GM13977 (cell line): ENCODE measurements around the gene ANKS3.

Experiments
- DNase-seq: peaks from one replicate; pipeline ENCODE4 v3.0.0; 2012; ENCODE audit warnings: low spot score
- in situ Hi-C: fragments of 300-500 bp; cut with MboI; formaldehyde crosslinking; loops from one replicate; pipeline ENCODE4 v1.12.0; 2022; ENCODE audit warnings: low sequenced_read_pairs, low pct_unique_long_range_greater_than_20kb, mixed read lengths, inconsistent platforms; ENCODE audit not compliant: unreplicated experiment
- TF ChIP-seq, protein P1 (sequence below): IDR thresholded peaks from 2 replicates; pipeline ENCODE4 v1.5.1; 2012; ENCODE audit warnings: mild to moderate bottlenecking, control low read depth; ENCODE audit not compliant: insufficient read depth; ENCODE audit errors: extremely low read depth, missing control alignments

Gene ANKS3

DNA sequence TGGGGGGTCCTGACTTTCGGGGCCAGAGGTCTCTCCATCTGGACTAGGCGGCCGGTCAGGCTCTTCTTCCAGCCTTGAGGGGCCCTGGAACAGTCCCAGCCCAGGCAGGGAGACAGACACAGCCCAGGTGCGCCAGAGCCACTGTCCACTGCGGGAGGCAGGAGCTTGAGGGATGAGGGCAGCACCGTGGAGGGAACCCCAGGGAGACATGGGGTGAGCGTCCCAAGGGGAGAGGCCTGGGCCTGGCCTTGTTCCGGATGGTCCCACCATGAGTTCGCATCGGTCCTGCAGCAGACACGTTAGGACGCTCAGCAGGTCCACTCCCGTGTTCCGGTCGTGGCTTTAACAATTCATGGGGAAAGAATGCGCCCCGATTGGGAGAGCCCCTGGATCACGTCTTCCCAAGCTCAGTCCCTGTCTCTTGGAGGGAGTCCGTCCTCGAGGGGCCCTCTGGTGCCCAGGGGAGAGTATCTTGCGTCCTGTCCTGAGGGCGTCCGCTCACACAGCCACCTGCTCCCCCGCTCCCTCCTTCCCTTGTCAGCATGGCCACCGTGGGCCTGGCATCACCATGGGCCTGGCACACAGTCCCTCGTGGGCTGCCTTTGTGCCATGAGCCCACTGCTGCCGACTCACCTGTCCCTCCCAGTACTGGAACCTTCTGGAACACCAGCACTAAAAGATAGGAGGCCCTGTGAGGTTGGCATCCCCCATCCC lies 47.4 kb downstream of the ANKS3 start:
- TF ChIP-seq, protein P1, sequence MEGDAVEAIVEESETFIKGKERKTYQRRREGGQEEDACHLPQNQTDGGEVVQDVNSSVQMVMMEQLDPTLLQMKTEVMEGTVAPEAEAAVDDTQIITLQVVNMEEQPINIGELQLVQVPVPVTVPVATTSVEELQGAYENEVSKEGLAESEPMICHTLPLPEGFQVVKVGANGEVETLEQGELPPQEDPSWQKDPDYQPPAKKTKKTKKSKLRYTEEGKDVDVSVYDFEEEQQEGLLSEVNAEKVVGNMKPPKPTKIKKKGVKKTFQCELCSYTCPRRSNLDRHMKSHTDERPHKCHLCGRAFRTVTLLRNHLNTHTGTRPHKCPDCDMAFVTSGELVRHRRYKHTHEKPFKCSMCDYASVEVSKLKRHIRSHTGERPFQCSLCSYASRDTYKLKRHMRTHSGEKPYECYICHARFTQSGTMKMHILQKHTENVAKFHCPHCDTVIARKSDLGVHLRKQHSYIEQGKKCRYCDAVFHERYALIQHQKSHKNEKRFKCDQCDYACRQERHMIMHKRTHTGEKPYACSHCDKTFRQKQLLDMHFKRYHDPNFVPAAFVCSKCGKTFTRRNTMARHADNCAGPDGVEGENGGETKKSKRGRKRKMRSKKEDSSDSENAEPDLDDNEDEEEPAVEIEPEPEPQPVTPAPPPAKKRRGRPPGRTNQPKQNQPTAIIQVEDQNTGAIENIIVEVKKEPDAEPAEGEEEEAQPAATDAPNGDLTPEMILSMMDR, result no peak
- no peak for DNase-seq
- in situ Hi-C loops, result no loop called here

DNA sequence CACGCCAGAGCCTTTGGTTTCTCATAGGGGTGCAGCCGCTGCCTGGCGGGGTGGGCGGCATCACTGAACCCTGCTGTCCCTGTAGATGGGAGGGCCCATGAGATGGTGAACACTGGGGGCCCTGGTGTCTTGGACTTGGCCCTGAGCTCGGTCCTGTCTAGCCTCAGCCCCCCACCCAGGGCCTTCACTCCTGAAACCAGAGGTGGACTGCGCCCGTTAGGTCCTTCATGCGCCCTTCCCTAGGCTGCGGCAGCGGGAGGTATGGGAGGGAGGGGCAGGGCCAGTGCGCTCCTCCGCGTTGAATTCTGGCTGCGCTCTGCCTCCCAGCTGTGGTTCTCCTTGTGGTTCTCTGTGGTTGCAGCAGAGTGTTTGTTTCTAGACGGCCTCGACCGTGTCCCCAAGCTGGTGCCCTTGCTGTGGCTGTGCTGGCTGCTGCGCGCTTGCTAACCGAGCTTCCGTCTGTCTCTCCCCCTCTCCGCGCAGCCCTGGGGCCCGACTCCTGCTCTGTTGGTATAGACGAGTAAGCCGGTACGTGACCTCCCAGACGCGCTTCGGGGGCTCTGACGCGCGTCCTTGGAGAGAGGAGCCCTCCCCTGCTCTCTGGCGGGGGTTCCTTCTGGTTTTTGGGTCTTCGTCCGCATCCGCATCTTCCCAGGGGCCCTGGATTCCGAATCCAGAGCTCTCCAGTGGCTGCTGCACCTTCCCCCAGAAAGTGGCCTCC lies 48.1 kb downstream of the ANKS3 start:
- in situ Hi-C loops, result no loop called here

DNA sequence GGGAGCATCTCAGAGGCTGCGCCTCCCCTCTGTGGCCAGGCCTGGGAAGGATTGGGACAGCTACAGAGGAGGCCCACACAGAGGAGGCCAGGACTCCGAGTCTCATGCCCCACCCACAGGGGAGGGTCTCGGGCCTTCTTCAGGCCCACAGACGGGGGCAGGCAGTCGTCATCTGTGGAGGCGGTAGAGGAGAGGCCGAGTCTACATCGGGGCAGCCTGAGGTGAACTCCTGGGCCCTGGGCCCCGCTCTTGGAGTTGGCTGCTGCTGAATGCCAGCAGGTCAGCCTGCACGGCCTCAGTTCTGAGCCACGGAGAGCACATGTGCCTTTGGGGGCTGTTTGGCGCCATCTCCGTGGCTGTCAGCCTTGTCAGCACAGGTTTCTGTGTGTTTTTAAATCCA lies 48.8 kb downstream of the ANKS3 start:
- no peak for DNase-seq
- TF ChIP-seq, protein P1, result no peak
- in situ Hi-C loops, result no loop called here

More for the DNA sequence above, 48.1 kb downstream of the ANKS3 start:
- TF ChIP-seq, protein P1, result no peak
- DNase-seq, result no peak

DNA sequence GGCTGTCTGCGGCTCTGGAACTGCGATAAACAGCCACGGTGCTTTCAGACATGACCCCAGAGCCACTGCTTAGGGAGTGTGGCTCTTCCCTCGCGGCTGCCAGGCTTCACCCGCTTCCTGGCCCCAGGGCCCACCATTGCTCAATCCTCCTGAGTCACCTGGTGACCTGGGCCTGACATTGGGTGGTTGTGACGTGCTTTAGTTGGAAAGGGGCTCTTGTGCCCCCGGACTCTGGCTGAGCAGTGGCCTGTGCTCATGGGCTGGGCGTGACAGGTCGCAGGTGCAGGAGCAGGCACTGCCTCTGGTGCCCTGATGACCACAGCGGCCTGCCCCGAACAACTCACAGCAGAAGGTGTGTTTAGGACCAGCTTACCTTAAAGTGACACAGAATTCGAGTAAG lies 49.3 kb downstream of the ANKS3 start:
- no peak for DNase-seq
- TF ChIP-seq, protein P1, result no peak
- in situ Hi-C loops, result no loop called here

DNA sequence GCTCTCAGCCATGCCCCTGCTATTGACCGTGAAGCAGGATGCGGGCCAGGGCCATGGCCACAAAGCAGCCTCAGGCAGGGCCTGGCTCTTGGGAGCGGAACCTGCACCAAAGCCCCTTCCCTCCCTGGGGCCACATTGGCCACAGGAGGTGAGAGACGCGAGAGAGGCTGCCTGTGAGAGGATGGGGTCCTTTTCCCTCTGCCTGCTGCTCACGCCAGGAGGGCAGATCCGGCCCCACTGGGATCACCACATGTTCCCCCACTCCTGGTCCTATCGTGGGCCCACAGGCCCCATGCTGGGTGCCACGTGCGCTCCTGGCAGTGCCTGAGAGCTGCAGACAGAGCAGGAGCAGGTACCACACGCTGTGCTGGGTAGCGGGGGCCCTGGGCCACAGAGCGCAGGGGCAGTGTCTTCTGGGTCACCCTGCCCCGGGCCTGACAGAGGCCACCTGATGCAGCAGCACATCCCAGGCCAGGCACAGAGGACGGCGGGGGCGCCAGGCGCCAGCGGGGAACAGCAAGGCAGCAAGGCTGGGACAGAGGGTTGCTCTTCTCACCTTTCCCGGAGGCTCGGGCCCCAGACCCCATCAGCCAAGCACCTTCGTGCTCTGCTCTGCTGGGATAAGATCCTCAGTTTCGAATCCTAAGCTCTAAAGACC lies 49.9 kb downstream of the ANKS3 start:
- TF ChIP-seq, protein P1, result no peak
- in situ Hi-C loops, result no loop called here
- DNase-seq, result no peak

DNA sequence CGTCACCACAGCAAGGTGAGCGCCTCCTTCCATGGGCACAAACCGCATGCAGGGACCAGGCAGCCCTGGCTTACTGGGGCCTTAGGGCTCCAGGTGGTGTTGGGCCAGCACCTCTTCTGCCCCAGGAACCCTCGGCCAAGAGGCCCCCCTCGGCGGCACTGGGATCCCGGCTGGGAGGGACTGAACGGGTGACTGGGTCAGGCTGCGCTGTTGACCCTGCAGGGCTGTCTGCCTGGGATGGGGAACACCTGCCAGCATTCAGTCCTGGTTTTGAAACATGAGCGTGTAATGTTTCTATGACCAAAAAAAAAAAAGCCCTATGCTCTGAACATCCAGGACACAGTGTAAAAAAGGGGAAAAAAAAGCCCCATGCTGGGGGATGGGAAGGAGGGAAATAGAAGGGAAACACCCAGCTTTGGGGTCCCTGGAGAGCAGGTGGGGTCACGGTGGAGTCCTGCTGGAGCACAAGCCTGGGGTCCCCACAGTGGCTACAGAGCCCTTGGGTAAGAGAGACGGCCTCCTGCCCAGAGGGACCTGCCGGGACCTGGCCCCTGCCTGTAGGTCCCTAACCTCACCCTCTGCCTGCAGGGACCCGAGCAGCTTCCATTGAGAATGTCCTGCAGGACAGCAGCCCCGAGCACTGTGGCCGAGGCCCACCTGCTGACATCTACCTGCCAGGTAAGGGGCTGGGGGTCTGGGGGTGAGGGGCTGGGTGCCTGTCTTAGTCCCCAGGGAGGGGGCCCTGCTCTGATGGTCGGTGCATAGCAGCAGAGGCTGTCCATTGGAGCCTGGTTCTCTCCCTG lies 50.6 kb downstream of the ANKS3 start:
- in situ Hi-C loops, result no loop called here
- TF ChIP-seq, protein P1, result no peak

More for the DNA sequence above, 50.6 kb downstream of the ANKS3 start:
- no peak for DNase-seq
